Endothelial cell of umbilical vein (primary cell): ENCODE measurements around the gene LKAAEAR1. TPM values are rescaled to one million over a fixed set of nuclear protein-coding genes. Genes with fewer than 3 reads are reported as not detected.
A peak's percentile ranks its signal among the peaks of the same experiment; 100 is the strongest.

Experiments
- BruUV-seq: library from RNA; stranded (reverse); fragments of 400-500 nt; replicated peaks from 2 replicates; lab custom pipeline; 2021; lab: Mats Ljungman, UMichigan
- CTCF ChIA-PET: fragments of 300-600, 350-600 bp; sonication (Branson Sonifier 250); formaldehyde crosslinking; loops from one replicate; lab custom pipeline; 2021; ENCODE audit warnings: antibody characterized with exemption, inconsistent platforms; lab: Charles Lee
- POLR2A ChIA-PET: fragments of 300-600, 350-600 bp; sonication (Branson Sonifier 250); formaldehyde crosslinking; loops from one replicate; lab custom pipeline; 2021; ENCODE audit warnings: antibody characterized with exemption, inconsistent platforms; lab: Charles Lee
- DNase-seq: peaks from one replicate; pipeline ENCODE4 v3.0.0-alpha.2; 2011; ENCODE audit warnings: low read depth, low spot score
- FAIRE-seq: peaks from 2 replicates; lab custom pipeline; 2011; peaks lifted over from hg19 to GRCh38; lab: Jason Lieb, UNC
- H2AFZ ChIP-seq: 2 replicates; pipeline ENCODE4 v1.6.0; 2012; ENCODE audit warnings: low read depth, low read length, control low read depth, inconsistent platforms
- H3K27ac ChIP-seq: 2 replicates; pipeline ENCODE4 v1.5.1; 2011; ENCODE audit warnings: low read depth, mild to moderate bottlenecking, control low read depth, low read length, moderate library complexity; ENCODE audit not compliant: insufficient read depth
- H3K27me3 ChIP-seq, 2 experiments: 2 replicates each; pipeline versions ENCODE4 v1.6.0 to v1.6.1; 2011; ENCODE audit warnings: low read length in 2 of 2, mixed read lengths in 1 of 2; ENCODE audit not compliant: control insufficient read depth in 2 of 2, insufficient read depth in 2 of 2
- H3K36me3 ChIP-seq, 2 experiments: 2 replicates in 1 of 2; 3 replicates in 1 of 2; pipeline ENCODE4 v1.5.1; 2011; ENCODE audit warnings: low read length in 2 of 2, mild to moderate bottlenecking in 1 of 2, moderate library complexity in 1 of 2; ENCODE audit not compliant: control insufficient read depth in 2 of 2, insufficient read depth in 2 of 2; ENCODE audit errors: extremely low read depth in 1 of 2
- H3K4me1 ChIP-seq: 3 replicates; pipeline ENCODE4 v1.5.1; 2011; ENCODE audit warnings: mild to moderate bottlenecking, low read length; ENCODE audit not compliant: control insufficient read depth, insufficient read depth; ENCODE audit errors: extremely low read depth
- H3K4me2 ChIP-seq: 2 replicates; pipeline ENCODE4 v1.6.1; 2011; ENCODE audit warnings: low read length, control low read depth, mixed read lengths; ENCODE audit not compliant: insufficient read depth
- H3K4me3 ChIP-seq, 3 experiments: fragments of 200-600 bp in 1 of 3; sonication (generic), shearing (Covaris generic) in 1 of 3; replicated peaks in 1 of 3; 2 replicates each; pipeline ENCODE4 v1.5.1; 2011 to 2016; ENCODE audit warnings: control low read depth in 3 of 3, low read length in 3 of 3, mild to moderate bottlenecking in 2 of 3, inconsistent platforms in 1 of 3, low read depth in 1 of 3, moderate library complexity in 1 of 3; ENCODE audit not compliant: insufficient read depth in 1 of 3
- H3K79me2 ChIP-seq: 2 replicates; pipeline ENCODE4 v1.6.0; 2012; ENCODE audit warnings: low read length, inconsistent platforms; ENCODE audit not compliant: control insufficient read depth, insufficient read depth
- H3K9ac ChIP-seq: replicated peaks from 2 replicates; pipeline ENCODE3; 2011; ENCODE audit warnings: low read length, control low read depth; ENCODE audit not compliant: insufficient read depth; ENCODE audit errors: extremely low read depth
- H3K9me1 ChIP-seq: replicated peaks from 3 replicates; pipeline ENCODE4 v1.6.0; 2011; ENCODE audit warnings: mild to moderate bottlenecking, low read length; ENCODE audit not compliant: control insufficient read depth, insufficient read depth; ENCODE audit errors: extremely low read depth
- H3K9me3 ChIP-seq: replicated peaks from 2 replicates; pipeline ENCODE4 v1.5.1; 2012; ENCODE audit warnings: low read length, inconsistent platforms; ENCODE audit not compliant: control insufficient read depth, insufficient read depth
- H4K20me1 ChIP-seq: replicated peaks from 2 replicates; pipeline ENCODE3; 2011; ENCODE audit warnings: mild to moderate bottlenecking, low read length; ENCODE audit not compliant: control insufficient read depth, insufficient read depth; ENCODE audit errors: extremely low read depth
- CTCF ChIP-seq, 2 donors: IDR thresholded peaks; 1 replicate in 1 of 2; 2 replicates in 1 of 2; pipeline ENCODE4 v1.5.1; 2011; ENCODE audit warnings: low read length in 2 of 2, mild to moderate bottlenecking in 2 of 2, moderate library complexity in 2 of 2, control low read depth in 1 of 2, inconsistent platforms in 1 of 2, low read depth in 1 of 2; ENCODE audit not compliant: insufficient read depth in 1 of 2; ENCODE audit errors: extremely low read depth in 1 of 2
- EZH2 ChIP-seq: IDR thresholded peaks from 2 replicates; pipeline ENCODE4 v1.6.1; 2012; ENCODE audit warnings: borderline replicate concordance, low read depth, mild to moderate bottlenecking, moderate library complexity, low read length, inconsistent platforms; ENCODE audit not compliant: severe bottlenecking
- FOS ChIP-seq: IDR thresholded peaks from 2 replicates; pipeline ENCODE4 v1.6.1; 2011; ENCODE audit warnings: mild to moderate bottlenecking, low read length, moderate library complexity, borderline replicate concordance; ENCODE audit not compliant: insufficient read depth
- GATA2 ChIP-seq: IDR thresholded peaks from 2 replicates; pipeline ENCODE4 v1.7.0; 2011; ENCODE audit warnings: low read depth, mild to moderate bottlenecking, moderate library complexity, mixed read lengths, low read length; ENCODE audit not compliant: insufficient read length, insufficient read depth
- JUN ChIP-seq: IDR thresholded peaks from 2 replicates; pipeline ENCODE4 v1.6.1; 2011; ENCODE audit warnings: borderline replicate concordance, low read depth; ENCODE audit not compliant: insufficient read length, insufficient read depth
- MYC ChIP-seq: IDR thresholded peaks from one replicate; pipeline ENCODE4 v1.6.1; 2011; ENCODE audit warnings: mild to moderate bottlenecking, low read depth, low read length
- POLR2A ChIP-seq: IDR thresholded peaks from 2 replicates; pipeline ENCODE4 v1.6.1; 2012; ENCODE audit warnings: low read depth, mild to moderate bottlenecking, control low read depth, low read length
- POLR2AphosphoS5 ChIP-seq: IDR thresholded peaks from 2 replicates; pipeline ENCODE4 v1.6.1; 2012; ENCODE audit warnings: low read depth, mild to moderate bottlenecking, control low read depth, low read length, moderate library complexity; ENCODE audit not compliant: insufficient read depth
- dilution Hi-C: fragments of 300-500 bp; cut with MboI; formaldehyde crosslinking; loops from one replicate; pipeline ENCODE4 v1.15.0; 2019; ENCODE audit warnings: low sequenced_read_pairs; ENCODE audit not compliant: extremely low pct_ligation_motif_present
- intact Hi-C: fragments of 100-400 bp; cut with micrococcal nuclease; formaldehyde crosslinking; loops from one replicate; pipeline ENCODE4 v1.10.0; 2022
- polyA plus RNA-seq, 4 experiments: library from polyadenylated mRNA; depleted of rRNA in 3 of 4; stranded (reverse) in 3 of 4; unstranded in 1 of 4; fragments of >200 nt; gene quantifications; 2 replicates each; pipeline versions ENCODE4 v1.2.1 to v1.2.3, GENCODE V29; 2011 to 2012; ENCODE audit warnings: missing spikeins in 1 of 4
- total RNA-seq: library from RNA; stranded (reverse); gene quantifications from 2 replicates; pipeline ENCODE4 v1.2.3, GENCODE V29; 2021
- TF ChIP-seq, protein P1 (sequence below): IDR thresholded peaks from 2 replicates; pipeline ENCODE4 v1.6.1; 2011; ENCODE audit not compliant: insufficient read depth, insufficient read length

The LKAAEAR1 gene
- total and polyA plus RNA-seq, 2 donors (not counting 3 experiments of a cell fraction or from before 2014, with no cell fraction given) = 0.29 TPM; not detected in 1

DNA sequence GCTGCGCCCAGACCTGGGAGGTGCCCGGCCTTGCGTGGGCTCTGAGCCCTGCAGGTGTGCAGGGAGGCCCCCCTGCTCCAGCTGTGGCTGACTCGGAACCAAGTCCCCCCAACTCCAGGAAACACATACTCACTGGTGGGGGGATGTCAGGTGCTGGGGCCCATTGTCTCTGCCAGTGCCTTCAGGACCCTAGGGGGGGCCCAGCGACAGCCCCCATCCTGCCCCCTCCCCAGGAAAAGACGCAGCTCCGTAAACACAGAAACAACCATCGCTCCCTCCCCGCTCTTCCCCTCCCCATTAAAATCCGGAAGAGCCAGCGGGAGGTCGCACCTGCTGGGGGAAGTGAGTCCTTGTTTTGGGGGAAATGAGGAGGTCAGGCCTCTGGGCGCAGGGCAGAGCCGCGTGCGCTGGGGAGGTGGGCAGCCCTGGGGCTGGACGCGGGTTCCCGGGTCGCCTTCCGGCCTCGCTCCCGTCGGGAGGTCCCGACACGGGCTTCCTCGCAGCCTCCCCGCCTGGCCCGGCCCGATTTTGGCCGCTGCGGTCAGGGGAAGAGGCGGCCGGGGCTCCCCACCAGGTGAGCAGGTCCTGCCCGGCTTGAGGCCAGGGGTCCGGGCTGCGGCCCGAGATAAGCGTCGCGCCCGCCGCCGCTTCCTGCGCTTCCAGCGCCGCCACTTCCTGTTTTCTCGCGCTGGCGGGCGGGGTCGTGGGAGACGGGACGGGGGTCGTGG, 42.0 kb downstream of the LKAAEAR1 start:
- no peaks in the 10 kb centered on the region for H3K9me3 ChIP-seq
- H3K27me3 ChIP-seq = no peaks in the 10 kb centered on the region
- H3K4me3 ChIP-seq = peak overlapping the region in 2 of 3 experiments; percentile 0 to 19
- H3K4me2 ChIP-seq = peak overlapping the region; percentile 12
- no peaks in the 10 kb centered on the region for H3K9me1 ChIP-seq
- peaks cover 5% of the 10 kb centered on the region for H3K79me2 ChIP-seq
- ChIA-PET CTCF (interaction anchor here (1.0 to 7.5 kb wide), 2 partner anchors 13 to 61 kb away, joined by 3 to 412 read pairs; partner anchors contain the start of genes PRPF6, SOX18 and TCEA2), POLR2A (interaction anchor here (1.6 kb wide), 1 partner anchor 8 kb away, joined by 4 read pairs; no protein-coding TSS in a partner anchor)
- TF ChIP-seq CTCF (IDR thresholded peaks at IDR 0.05; ENCODE audit: extremely low read depth in 1 of 2, insufficient read depth in 1 of 2, low read depth in 1 of 2, low read length in 2 of 2) = no peak
- TF ChIP-seq MYC = no peak
- TF ChIP-seq POLR2AphosphoS5 = peak; percentile 51
- peak; percentile 64 for TF ChIP-seq GATA2
- peak; percentile 21 for TF ChIP-seq POLR2A
- no peak for TF ChIP-seq EZH2
- TF ChIP-seq, protein P1, sequence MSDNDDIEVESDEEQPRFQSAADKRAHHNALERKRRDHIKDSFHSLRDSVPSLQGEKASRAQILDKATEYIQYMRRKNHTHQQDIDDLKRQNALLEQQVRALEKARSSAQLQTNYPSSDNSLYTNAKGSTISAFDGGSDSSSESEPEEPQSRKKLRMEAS = no peak
- peak; percentile 34 for TF ChIP-seq FOS
- TF ChIP-seq JUN = no peak
- peaks cover 0 to 4% of the 10 kb centered on the region in 2 experiments for H3K36me3 ChIP-seq
- peaks cover 67% of the 10 kb centered on the region for H3K4me1 ChIP-seq
- intact Hi-C loops (no loop called here), dilution Hi-C loops (no loop called here)
- no TSS peak for BruUV-seq
- peak overlapping the region; percentile 42 for H3K9ac ChIP-seq
- H4K20me1 ChIP-seq = no peaks in the 10 kb centered on the region
- H3K27ac ChIP-seq = peak overlapping the region; percentile 67
- H2AFZ ChIP-seq = peak overlapping the region; percentile 43
- peak; percentile 73 for DNase-seq
- peak; percentile 12 for FAIRE-seq
